K562 (cell line): ENCODE data around the gene PLD1. TPM values are rescaled to one million over a fixed set of nuclear protein-coding genes. Genes with fewer than 3 reads are reported as not detected.

Experiments
- CREM ChIP-seq: IDR thresholded peaks from 2 replicates; pipeline ENCODE4 v1.6.1; 2014; ENCODE audit warnings: antibody characterized with exemption, low read depth
- DIDO1 ChIP-seq: fragments of 450-650 bp; IDR thresholded peaks from 2 replicates; pipeline ENCODE4 v1.6.1; 2016; ENCODE audit warnings: low read depth, missing biosample characterization, missing genetic modification characterization
- DNMT1 ChIP-seq: fragments of 450-650 bp; IDR thresholded peaks from 2 replicates; pipeline ENCODE4 v1.6.1; 2016; ENCODE audit warnings: antibody characterized with exemption, mild to moderate bottlenecking
- EHMT2 ChIP-seq: fragments of 450-650 bp; IDR thresholded peaks from 2 replicates; pipeline ENCODE4 v1.6.1; 2018; ENCODE audit warnings: antibody characterized with exemption
- EP300 ChIP-seq: IDR thresholded peaks from 2 replicates; pipeline ENCODE4 v1.6.1; 2012; ENCODE audit warnings: low read length, improper control_type of control experiment
- ETS2 ChIP-seq: IDR thresholded peaks from 2 replicates; pipeline ENCODE4 v1.6.1; 2016; ENCODE audit warnings: borderline replicate concordance, missing genetic modification characterization, mild to moderate bottlenecking, moderate library complexity, missing compliant biosample characterization; ENCODE audit not compliant: poor library complexity, severe bottlenecking
- ETV6 ChIP-seq, 3 experiments: fragments of 150-350 bp in 1 of 3; sonication (generic) in 1 of 3; formaldehyde crosslinking in 1 of 3; IDR thresholded peaks; 2 replicates each; pipeline versions ENCODE4 v1.6.1 to v1.8.0; 2014 to 2022; ENCODE audit warnings: borderline replicate concordance in 2 of 3, low read depth in 2 of 3, antibody characterized with exemption in 1 of 3, low read length in 1 of 3, mild to moderate bottlenecking in 1 of 3, missing genetic modification reagents in 1 of 3
- GABPB1 ChIP-seq: sonication (generic); formaldehyde crosslinking; IDR thresholded peaks from 2 replicates; pipeline ENCODE4 v1.8.0; 2022; ENCODE audit warnings: mild to moderate bottlenecking, missing genetic modification reagents
- HNRNPK ChIP-seq: fragments of 200-400 bp; formaldehyde crosslinking; IDR thresholded peaks from one replicate; pipeline ENCODE4 v1.6.1; 2018; ENCODE audit warnings: mild to moderate bottlenecking, low read depth, low read length; ENCODE audit not compliant: poor library complexity, severe bottlenecking
- ID3 ChIP-seq, 2 experiments: fragments of 250-450 bp in 1 of 2; fragments of 450-650 bp in 1 of 2; sonication (Bioruptor Pico) in 1 of 2; IDR thresholded peaks; 2 replicates each; pipeline versions ENCODE4 v1.6.1 to v1.8.0; 2016 to 2021; ENCODE audit warnings: mild to moderate bottlenecking in 2 of 2, moderate library complexity in 2 of 2, missing compliant biosample characterization in 1 of 2, missing genetic modification characterization in 1 of 2
- JUND ChIP-seq, 2 experiments: IDR thresholded peaks; 2 replicates in 1 of 2; 3 replicates in 1 of 2; pipeline ENCODE4 v1.6.1; 2011; ENCODE audit warnings: borderline replicate concordance in 2 of 2, low read depth in 2 of 2, low read length in 2 of 2, improper control_type of control experiment in 1 of 2, missing biosample characterization in 1 of 2, missing genetic modification characterization in 1 of 2, missing genetic modification reagents in 1 of 2
- KLF1 ChIP-seq: fragments of 450-650 bp; IDR thresholded peaks from 2 replicates; pipeline ENCODE4 v1.6.1; 2016; ENCODE audit warnings: missing genetic modification characterization, missing compliant biosample characterization
- L3MBTL2 ChIP-seq: fragments of 450-650 bp; IDR thresholded peaks from 2 replicates; pipeline ENCODE4 v1.6.1; 2016; ENCODE audit warnings: mild to moderate bottlenecking, moderate library complexity
- MCM3 ChIP-seq: fragments of 450-650 bp; IDR thresholded peaks from 2 replicates; pipeline ENCODE4 v1.6.1; 2016
- NFIX ChIP-seq: fragments of 250-450 bp; sonication (Bioruptor Pico); IDR thresholded peaks from 2 replicates; pipeline ENCODE4 v1.4.0; 2020; ENCODE audit warnings: low read depth, mild to moderate bottlenecking, moderate library complexity
- SNRNP70 ChIP-seq: fragments of 200-400 bp; formaldehyde crosslinking; optimal IDR thresholded peaks from 2 replicates; pipeline ENCODE3; 2017; ENCODE audit warnings: low read depth, low read length
- SPI1 ChIP-seq: IDR thresholded peaks from 2 replicates; pipeline ENCODE4 v1.6.1; 2011; ENCODE audit warnings: low read depth, low read length, control low read depth, borderline replicate concordance
- SUPT5H ChIP-seq: fragments of 450-650 bp; IDR thresholded peaks from 2 replicates; pipeline ENCODE4 v1.6.1; 2016
- ZC3H8 ChIP-seq: fragments of 450-650 bp; IDR thresholded peaks from 2 replicates; pipeline ENCODE4 v1.6.1; 2017
- ZNF717 ChIP-seq: fragments of 250-450 bp; sonication (Bioruptor Pico); IDR thresholded peaks from 2 replicates; pipeline ENCODE4 v1.5.0; 2021
- polyA plus RNA-seq, 8 experiments: library from polyadenylated mRNA; depleted of rRNA in 4 of 8; stranded (reverse) in 5 of 8; unstranded in 3 of 8; fragments of >200 nt; fragmentation: Nextera tagmentation in 2 of 8; fragmentation: Illumina TruSeq in 1 of 8; extraction: Ambion mirVana in 2 of 8; extraction: Trizol in 1 of 8; gene quantifications; 2 replicates each; pipeline versions ENCODE4 v1.2.1 to v1.2.3, GENCODE V29; 2011 to 2014; ENCODE audit warnings: inconsistent platforms in 1 of 8, missing spikeins in 1 of 8
- total RNA-seq, 7 experiments: library from RNA; depleted of rRNA in 6 of 7; stranded (reverse); fragments of >200 nt in 6 of 7; fragmentation: Illumina TruSeq in 2 of 7; extraction: Trizol in 2 of 7; gene quantifications; 2 replicates each; pipeline versions ENCODE4 v1.2.1 to v1.2.3, GENCODE V29; 2011 to 2021; ENCODE audit warnings: low replicate concordance in 1 of 7
- TF ChIP-seq, protein P1 (sequence below): sonication (generic); formaldehyde crosslinking; IDR thresholded peaks from 2 replicates; pipeline ENCODE4 v1.8.1; 2022; ENCODE audit warnings: missing genetic modification reagents
- TF ChIP-seq, protein P2 (sequence below), 2 experiments: fragments of 450-650 bp in 1 of 2; sonication (generic) in 1 of 2; formaldehyde crosslinking; conservative IDR thresholded peaks; 2 replicates each; pipeline versions ENCODE4 v1.4.0 to v1.8.1; 2020 to 2022; ENCODE audit warnings: mild to moderate bottlenecking in 1 of 2, missing genetic modification reagents in 1 of 2
- TF ChIP-seq, protein P3 (sequence below): fragments of 200-800 bp; sonication (Bioruptor generic); IDR thresholded peaks from 2 replicates; pipeline ENCODE4 v1.6.1; 2017; ENCODE audit warnings: missing genetic modification characterization, missing compliant biosample characterization
- TF ChIP-seq, protein P4 (sequence below): sonication (generic); formaldehyde crosslinking; IDR thresholded peaks from 2 replicates; pipeline ENCODE4 v1.5.0; 2020; ENCODE audit warnings: missing genetic modification reagents

The PLD1 gene
- total and polyA plus RNA-seq, 9 of the 15 experiments (the other 6 are each of a cell fraction or from before 2014, with no cell fraction given), result 8.4 to 26.1 (median 18.6) TPM

DNA sequence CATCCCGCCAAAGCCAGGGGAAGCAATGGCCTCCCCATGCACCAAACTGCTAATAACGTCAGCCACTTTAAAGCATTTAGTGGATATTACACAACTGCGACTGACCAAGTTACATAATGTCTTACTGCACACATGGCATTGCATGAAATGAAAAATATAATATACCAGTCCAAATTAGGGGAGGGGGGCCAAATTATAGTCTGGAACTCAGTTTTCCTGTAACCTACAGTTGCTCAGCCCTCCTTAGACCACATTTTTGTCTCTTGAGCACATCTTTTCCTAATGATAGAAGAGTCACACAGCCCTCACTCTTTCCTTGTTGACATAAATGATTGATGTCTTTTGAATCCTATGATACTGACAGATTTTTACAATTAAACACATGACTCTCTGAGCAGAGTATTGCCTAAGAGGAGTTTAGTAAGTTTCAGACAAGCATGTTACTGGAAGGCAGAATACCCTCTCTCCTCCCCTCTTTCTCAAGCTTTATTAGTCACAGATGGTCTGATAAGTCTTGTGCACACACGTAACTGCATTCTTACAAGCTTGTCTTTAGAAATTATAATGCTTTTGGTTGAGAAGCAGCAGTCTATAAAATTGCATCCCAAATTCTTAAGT is 1.1 kb upstream of the PLD1 start (continued):
- TF ChIP-seq EHMT2 (no peak), ETS2 (tag) (no peak), JUND (IDR thresholded peaks at IDR 0.05; ENCODE audit: borderline replicate concordance, low read depth, low read length) (peak; percentile 91), JUND (tag; IDR thresholded peaks at IDR 0.05; ENCODE audit: borderline replicate concordance, low read depth, low read length) (peak; percentile 85; the same call in 2 of the 3 replicates), ETV6 (IDR thresholded peaks at IDR 0.05; ENCODE audit: borderline replicate concordance in 1 of 2, low read depth in 2 of 2, low read length in 1 of 2) (no peak), ETV6 (CRISPR knock-in tag; IDR thresholded peaks at IDR 0.05; ENCODE audit: borderline replicate concordance) (no peak), DNMT1 (no peak), ZNF717 (CRISPR knock-in tag) (0 out of 2 replicates have a peak, but pooled peaks have one; percentile 0), EP300 (peak; percentile 64; the same call in 1 of the 2 replicates), L3MBTL2 (no peak), HNRNPK (no peak), DIDO1 (no peak), ID3 (CRISPR knock-in tag; IDR thresholded peaks at IDR 0.05) (no peak), ID3 (tag; IDR thresholded peaks at IDR 0.05) (no peak), GABPB1 (CRISPR knock-in tag) (no peak), CREM (peak; percentile 10; the same call in 1 of the 2 replicates), SNRNP70 (no peak), SPI1 (no peak), SUPT5H (no peak), KLF1 (tag) (no peak), NFIX (CRISPR knock-in tag) (no peak), MCM3 (no peak), ZC3H8 (no peak)
- TF ChIP-seq, protein P1, sequence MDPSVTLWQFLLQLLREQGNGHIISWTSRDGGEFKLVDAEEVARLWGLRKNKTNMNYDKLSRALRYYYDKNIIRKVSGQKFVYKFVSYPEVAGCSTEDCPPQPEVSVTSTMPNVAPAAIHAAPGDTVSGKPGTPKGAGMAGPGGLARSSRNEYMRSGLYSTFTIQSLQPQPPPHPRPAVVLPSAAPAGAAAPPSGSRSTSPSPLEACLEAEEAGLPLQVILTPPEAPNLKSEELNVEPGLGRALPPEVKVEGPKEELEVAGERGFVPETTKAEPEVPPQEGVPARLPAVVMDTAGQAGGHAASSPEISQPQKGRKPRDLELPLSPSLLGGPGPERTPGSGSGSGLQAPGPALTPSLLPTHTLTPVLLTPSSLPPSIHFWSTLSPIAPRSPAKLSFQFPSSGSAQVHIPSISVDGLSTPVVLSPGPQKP (CRISPR knock-in tag), result no peak
- TF ChIP-seq, protein P2, sequence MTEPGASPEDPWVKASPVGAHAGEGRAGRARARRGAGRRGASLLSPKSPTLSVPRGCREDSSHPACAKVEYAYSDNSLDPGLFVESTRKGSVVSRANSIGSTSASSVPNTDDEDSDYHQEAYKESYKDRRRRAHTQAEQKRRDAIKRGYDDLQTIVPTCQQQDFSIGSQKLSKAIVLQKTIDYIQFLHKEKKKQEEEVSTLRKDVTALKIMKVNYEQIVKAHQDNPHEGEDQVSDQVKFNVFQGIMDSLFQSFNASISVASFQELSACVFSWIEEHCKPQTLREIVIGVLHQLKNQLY (CRISPR knock-in tag; conservative IDR thresholded peaks at IDR 0.05), result no peak
- TF ChIP-seq, protein P3, sequence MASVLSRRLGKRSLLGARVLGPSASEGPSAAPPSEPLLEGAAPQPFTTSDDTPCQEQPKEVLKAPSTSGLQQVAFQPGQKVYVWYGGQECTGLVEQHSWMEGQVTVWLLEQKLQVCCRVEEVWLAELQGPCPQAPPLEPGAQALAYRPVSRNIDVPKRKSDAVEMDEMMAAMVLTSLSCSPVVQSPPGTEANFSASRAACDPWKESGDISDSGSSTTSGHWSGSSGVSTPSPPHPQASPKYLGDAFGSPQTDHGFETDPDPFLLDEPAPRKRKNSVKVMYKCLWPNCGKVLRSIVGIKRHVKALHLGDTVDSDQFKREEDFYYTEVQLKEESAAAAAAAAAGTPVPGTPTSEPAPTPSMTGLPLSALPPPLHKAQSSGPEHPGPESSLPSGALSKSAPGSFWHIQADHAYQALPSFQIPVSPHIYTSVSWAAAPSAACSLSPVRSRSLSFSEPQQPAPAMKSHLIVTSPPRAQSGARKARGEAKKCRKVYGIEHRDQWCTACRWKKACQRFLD (CRISPR knock-in tag), result 0 out of 2 replicates have a peak, but pooled peaks have one; percentile 23
- TF ChIP-seq, protein P4, sequence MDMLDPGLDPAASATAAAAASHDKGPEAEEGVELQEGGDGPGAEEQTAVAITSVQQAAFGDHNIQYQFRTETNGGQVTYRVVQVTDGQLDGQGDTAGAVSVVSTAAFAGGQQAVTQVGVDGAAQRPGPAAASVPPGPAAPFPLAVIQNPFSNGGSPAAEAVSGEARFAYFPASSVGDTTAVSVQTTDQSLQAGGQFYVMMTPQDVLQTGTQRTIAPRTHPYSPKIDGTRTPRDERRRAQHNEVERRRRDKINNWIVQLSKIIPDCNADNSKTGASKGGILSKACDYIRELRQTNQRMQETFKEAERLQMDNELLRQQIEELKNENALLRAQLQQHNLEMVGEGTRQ (CRISPR knock-in tag), result no peak
